ENCODE measurements around the gene CCDC57. TPM values are rescaled to one million over a fixed set of nuclear protein-coding genes. Genes with fewer than 3 reads are reported as not detected.

The CCDC57 gene
- total RNA-seq, 1 donor from 2014 or later: 57.9 TPM

DNA sequence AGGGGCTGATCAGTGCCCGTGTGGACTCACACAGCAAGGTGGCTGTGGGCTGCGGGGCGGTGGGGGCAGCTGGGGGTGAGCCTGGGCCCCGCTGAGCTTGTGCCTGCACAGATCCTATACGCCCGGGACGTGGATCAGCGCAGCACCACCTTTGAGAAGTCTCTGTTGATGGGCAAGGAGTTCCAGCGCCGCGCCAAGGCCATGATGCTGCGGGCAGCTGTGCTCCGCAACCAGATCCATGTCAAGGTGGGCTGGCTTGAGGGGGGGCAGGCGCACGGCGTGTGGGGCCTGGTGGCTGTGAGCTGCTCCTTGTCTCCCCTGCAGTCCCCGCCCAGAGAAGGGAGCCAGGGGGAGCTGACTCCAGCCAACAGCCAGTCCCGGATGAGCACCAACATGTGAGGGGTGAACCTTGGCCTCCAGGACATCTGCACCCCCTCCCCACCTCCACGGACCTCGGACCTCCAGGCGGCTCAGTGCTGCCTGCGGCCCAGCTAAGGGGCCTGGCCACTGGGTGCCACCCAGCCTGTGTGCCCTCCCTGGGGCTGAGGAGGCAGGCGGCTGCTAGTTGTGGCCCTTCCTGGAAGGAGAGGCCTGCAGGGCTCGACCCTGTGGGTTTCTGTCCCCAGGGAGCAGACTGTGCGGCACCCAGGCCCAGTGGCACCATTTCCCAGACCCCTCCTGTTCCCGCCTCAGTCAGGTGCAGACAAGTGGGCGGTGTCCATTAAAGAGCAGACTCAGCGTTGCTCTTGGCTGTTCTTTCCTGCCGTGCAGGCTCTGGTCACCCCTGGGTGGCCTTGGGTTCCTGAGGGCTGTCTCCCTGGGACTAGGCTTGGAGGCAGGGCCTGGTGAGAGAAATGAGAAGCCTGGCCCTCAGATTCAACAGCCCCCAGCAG, 155.7 kb downstream of the CCDC57 start:
- no peaks in the 10 kb centered on the region for H3K9me3 Mint-ChIP-seq (ENCODE audit: unreplicated experiment)
- H3K4me3 Mint-ChIP-seq (ENCODE audit: unreplicated experiment): no peak overlapping the region
- no peaks in the 10 kb centered on the region for H3K27me3 Mint-ChIP-seq (ENCODE audit: unreplicated experiment)
- DNase-seq (ENCODE audit: extremely low spot score, unreplicated experiment): no peak
- TF ChIP-seq, protein P1, sequence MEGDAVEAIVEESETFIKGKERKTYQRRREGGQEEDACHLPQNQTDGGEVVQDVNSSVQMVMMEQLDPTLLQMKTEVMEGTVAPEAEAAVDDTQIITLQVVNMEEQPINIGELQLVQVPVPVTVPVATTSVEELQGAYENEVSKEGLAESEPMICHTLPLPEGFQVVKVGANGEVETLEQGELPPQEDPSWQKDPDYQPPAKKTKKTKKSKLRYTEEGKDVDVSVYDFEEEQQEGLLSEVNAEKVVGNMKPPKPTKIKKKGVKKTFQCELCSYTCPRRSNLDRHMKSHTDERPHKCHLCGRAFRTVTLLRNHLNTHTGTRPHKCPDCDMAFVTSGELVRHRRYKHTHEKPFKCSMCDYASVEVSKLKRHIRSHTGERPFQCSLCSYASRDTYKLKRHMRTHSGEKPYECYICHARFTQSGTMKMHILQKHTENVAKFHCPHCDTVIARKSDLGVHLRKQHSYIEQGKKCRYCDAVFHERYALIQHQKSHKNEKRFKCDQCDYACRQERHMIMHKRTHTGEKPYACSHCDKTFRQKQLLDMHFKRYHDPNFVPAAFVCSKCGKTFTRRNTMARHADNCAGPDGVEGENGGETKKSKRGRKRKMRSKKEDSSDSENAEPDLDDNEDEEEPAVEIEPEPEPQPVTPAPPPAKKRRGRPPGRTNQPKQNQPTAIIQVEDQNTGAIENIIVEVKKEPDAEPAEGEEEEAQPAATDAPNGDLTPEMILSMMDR (IDR thresholded peaks at IDR 0.05): no peak
- H3K4me1 Mint-ChIP-seq (ENCODE audit: unreplicated experiment): peaks cover 9% of the 10 kb centered on the region
- peaks cover 14% of the 10 kb centered on the region for H3K36me3 Mint-ChIP-seq (ENCODE audit: unreplicated experiment)
- no peak overlapping the region for H3K27ac Mint-ChIP-seq (ENCODE audit: unreplicated experiment)

DNA sequence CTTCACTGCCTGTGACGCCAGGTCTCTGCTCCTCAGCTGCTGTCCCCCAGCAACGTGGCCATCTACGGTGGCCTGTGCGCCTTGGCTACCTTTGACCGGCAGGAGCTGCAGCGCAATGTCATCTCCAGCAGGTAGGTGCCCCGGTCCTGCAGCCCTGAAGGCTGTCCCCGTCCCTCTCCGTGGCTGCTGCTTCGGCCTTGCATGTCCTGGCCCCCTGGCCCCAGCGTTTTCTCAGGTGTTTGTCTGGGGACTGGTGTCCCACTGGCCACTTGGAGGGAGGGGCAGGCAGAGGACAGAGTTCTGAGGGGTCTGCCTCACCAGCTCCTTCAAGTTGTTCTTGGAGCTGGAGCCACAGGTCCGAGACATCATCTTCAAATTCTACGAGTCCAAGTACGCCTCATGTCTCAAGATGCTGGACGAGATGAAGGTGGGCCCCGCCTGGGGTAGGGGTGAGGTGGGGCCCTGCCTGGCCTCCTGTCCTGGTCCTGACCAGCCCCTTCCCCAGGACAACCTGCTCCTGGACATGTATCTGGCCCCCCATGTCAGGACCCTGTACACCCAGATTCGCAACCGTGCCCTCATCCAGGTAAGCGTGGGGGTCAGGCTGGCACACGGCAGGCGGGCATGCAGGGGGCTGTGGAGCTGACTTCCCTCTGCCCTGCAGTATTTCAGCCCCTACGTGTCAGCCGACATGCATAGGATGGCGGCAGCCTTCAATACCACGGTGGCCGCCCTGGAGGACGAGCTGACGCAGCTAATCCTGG, 156.5 kb downstream of the CCDC57 start:
- H3K36me3 Mint-ChIP-seq (ENCODE audit: unreplicated experiment): peaks cover 14% of the 10 kb centered on the region
- no peak overlapping the region for H3K27ac Mint-ChIP-seq (ENCODE audit: unreplicated experiment)
- no peaks in the 10 kb centered on the region for H3K27me3 Mint-ChIP-seq (ENCODE audit: unreplicated experiment)
- TF ChIP-seq, protein P1 (IDR thresholded peaks at IDR 0.05): no peak
- DNase-seq (ENCODE audit: extremely low spot score, unreplicated experiment): no peak
- H3K9me3 Mint-ChIP-seq (ENCODE audit: unreplicated experiment): no peaks in the 10 kb centered on the region
- H3K4me1 Mint-ChIP-seq (ENCODE audit: unreplicated experiment): peaks cover 9% of the 10 kb centered on the region
- H3K4me3 Mint-ChIP-seq (ENCODE audit: unreplicated experiment): no peak overlapping the region

DNA sequence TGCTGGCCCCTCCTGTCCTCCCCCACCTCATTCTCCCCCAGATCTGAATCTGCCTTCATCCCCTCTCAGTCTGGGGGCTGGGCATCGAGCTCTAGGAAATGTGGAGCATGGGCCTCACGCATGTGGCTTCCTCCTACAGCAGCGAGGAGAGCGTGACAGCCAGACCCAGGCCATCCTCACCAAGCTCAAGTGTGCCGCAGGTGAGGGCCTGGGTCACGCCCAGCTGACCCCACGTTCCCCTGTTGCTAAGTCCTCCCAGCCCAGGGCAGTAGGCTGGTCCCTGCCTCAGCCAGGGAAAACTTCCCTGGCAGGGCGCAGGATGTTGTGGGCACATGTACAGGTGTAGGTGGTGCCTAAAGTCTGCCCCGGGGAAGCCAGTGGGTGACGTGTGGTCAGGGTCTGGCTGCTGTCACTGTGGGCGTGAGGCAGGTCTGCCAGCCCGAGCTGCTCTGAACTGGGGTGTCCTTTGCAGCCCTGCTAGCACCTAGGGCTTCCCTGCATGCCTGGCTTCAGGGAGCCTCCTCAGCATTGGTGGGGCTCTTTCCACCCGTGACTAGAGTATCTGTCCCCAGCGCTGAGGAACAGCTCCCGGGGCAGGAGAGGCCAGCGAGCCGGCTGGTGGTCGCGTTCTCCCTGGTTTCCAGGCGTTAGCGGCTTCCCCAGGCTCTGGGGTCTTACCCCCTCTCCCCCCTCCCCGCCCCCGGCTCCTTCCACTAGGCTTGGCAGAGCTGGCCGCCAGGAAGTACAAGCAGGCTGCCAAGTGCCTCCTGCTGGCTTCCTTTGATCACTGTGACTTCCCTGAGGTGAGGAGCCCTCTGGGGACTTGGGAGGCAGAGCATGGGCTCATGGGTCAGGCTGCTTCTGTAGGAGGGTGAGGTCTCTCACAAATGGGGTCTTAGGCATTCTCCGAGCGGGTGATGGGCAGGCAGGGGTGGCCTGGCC, 157.3 kb downstream of the CCDC57 start:
- TF ChIP-seq, protein P1 (IDR thresholded peaks at IDR 0.05): no peak
- peaks cover 14% of the 10 kb centered on the region for H3K36me3 Mint-ChIP-seq (ENCODE audit: unreplicated experiment)
- H3K4me1 Mint-ChIP-seq (ENCODE audit: unreplicated experiment): peaks cover 15% of the 10 kb centered on the region
- H3K4me3 Mint-ChIP-seq (ENCODE audit: unreplicated experiment): no peak overlapping the region
- H3K27ac Mint-ChIP-seq (ENCODE audit: unreplicated experiment): no peak overlapping the region
- no peaks in the 10 kb centered on the region for H3K27me3 Mint-ChIP-seq (ENCODE audit: unreplicated experiment)
- H3K9me3 Mint-ChIP-seq (ENCODE audit: unreplicated experiment): no peaks in the 10 kb centered on the region
- no peak for DNase-seq (ENCODE audit: extremely low spot score, unreplicated experiment)

DNA sequence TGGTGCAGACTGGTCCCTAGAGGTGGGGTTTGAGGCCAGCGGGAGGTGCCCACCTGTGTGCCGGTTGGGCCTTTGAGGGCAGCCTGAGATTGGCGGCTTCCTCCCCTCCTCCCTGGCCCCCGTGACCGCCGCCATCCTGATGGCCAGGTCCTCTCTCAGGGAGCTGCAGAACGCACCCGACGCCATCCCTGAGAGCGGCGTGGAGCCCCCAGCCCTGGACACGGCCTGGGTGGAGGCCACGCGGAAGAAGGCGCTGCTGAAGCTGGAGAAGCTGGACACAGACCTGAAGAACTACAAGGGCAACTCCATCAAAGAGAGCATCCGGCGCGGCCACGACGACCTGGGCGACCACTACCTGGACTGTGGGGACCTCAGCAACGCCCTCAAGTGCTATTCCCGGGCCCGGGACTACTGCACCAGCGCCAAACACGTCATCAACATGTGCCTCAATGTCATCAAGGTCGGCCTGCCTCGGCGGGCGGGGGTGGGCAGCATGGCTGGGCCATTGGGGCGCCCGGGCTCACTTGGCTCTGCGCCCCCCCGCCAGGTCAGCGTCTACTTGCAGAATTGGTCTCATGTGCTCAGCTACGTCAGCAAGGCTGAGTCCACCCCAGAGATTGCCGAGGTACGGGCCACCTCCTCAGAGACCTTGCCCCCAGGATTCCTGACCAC, 158.2 kb downstream of the CCDC57 start:
- no peaks in the 10 kb centered on the region for H3K9me3 Mint-ChIP-seq (ENCODE audit: unreplicated experiment)

More for the DNA sequence above, 158.2 kb downstream of the CCDC57 start:
- Mint-ChIP-seq H3K4me3 (ENCODE audit: unreplicated experiment) (no peak overlapping the region), H3K27me3 (ENCODE audit: unreplicated experiment) (no peaks in the 10 kb centered on the region), H3K27ac (ENCODE audit: unreplicated experiment) (no peak overlapping the region), H3K36me3 (ENCODE audit: unreplicated experiment) (peaks cover 13% of the 10 kb centered on the region), H3K4me1 (ENCODE audit: unreplicated experiment) (peaks cover 17% of the 10 kb centered on the region)
- TF ChIP-seq, protein P1 (IDR thresholded peaks at IDR 0.05): no peak
- no peak for DNase-seq (ENCODE audit: extremely low spot score, unreplicated experiment)
